Measurements from ENCODE around the gene FUT3. TPM values are rescaled to one million over a fixed set of nuclear protein-coding genes. Genes with fewer than 3 reads are reported as not detected.
"Not testable (repeated sequence)": the region's sequence is repeated elsewhere in the genome, so short reads cannot be mapped to it uniquely, and the experiment has no call there.

The FUT3 gene
- total and polyA plus RNA-seq, 2 of the 4 experiments (the other 2 are of a cell fraction) = not detected

- Histone ChIP-seq H3K4ac (ENCODE audit: low read depth, low read length) (no peak overlapping the region), H3K9me3 (ENCODE audit: control insufficient read depth, insufficient read depth, low read length) (no peaks in the 10 kb centered on the region), H2AK5ac (ENCODE audit: low read depth, low read length) (no peak overlapping the region), H2AFZ (replicated peaks; ENCODE audit: low read length, poor library complexity) (no peak overlapping the region), H3K36me3 (ENCODE audit: control insufficient read depth, insufficient read depth, low read length) (no peaks in the 10 kb centered on the region), H4K8ac (ENCODE audit: low read depth in 2 of 2, low read length in 2 of 2) (no peak overlapping the region), H3K9ac (ENCODE audit: low read depth, low read length) (no peak overlapping the region), H3K4me3 (ENCODE audit: insufficient read depth, low read depth, low read length) (no peak overlapping the region), H2BK15ac (ENCODE audit: low read depth, low read length) (no peak overlapping the region), H3K56ac (ENCODE audit: extremely low read depth, insufficient read depth, low read length) (no peak overlapping the region), H3K14ac (replicated peaks; ENCODE audit: low read depth, low read length) (no peak overlapping the region), H2AK9ac (replicated peaks; ENCODE audit: low read depth, low read length, poor library complexity) (no peak overlapping the region), H3K9me1 (ENCODE audit: insufficient read depth, low read length) (peaks cover 5% of the 10 kb centered on the region; the same call in 1 of the 2 replicates), H2BK20ac (ENCODE audit: low read depth, low read length) (no peak overlapping the region), H2BK5ac (ENCODE audit: low read depth, low read length, poor library complexity, severe bottlenecking) (no peak overlapping the region), H3K27me3 (ENCODE audit: control insufficient read depth, insufficient read depth, low read length) (peaks cover 4% of the 10 kb centered on the region), H3K23ac (ENCODE audit: low read depth, low read length) (no peak overlapping the region), H2BK120ac (ENCODE audit: low read depth, low read length) (no peak overlapping the region), H3K18ac (ENCODE audit: low read depth, low read length) (no peak overlapping the region), H4K5ac (ENCODE audit: low read depth, low read length) (no peak overlapping the region), H3K4me2 (ENCODE audit: low read depth, low read length) (no peak overlapping the region), H4K91ac (ENCODE audit: insufficient read depth, low read depth, low read length) (no peak overlapping the region), H4K20me1 (ENCODE audit: insufficient read depth, low read length) (no peaks in the 10 kb centered on the region), H3K4me1 (ENCODE audit: control insufficient read depth, insufficient read depth, low read length) (peaks cover 16% of the 10 kb centered on the region), H3K79me1 (ENCODE audit: low read depth in 1 of 2, low read length in 2 of 2) (no peaks in the 10 kb centered on the region), H3K27ac (ENCODE audit: insufficient read depth, low read length) (no peak overlapping the region)
- BruUV-seq (replicated peaks) = no TSS peak
- CTCF ChIA-PET = interaction anchor here (1.3 kb wide), 1 partner anchor 73 kb away, joined by 7 read pairs; the partner anchor contains the start of gene NRTN
- WGBS, 2 experiments (ENCODE audit: extremely low coverage in 2 of 2, insufficient read length in 1 of 2) = 90% methylated on average over 2 of the region's 8 CpGs; no CpG with 5 or more reads in 1 of the 2 experiments
- in situ Hi-C loops (cut with MboI; ENCODE audit: low sequenced_read_pairs) (no loop called here), intact Hi-C loops (cut with micrococcal nuclease) (no loop called here), dilution Hi-C loops (cut with HindIII; ENCODE audit: low sequenced_read_pairs, unreplicated experiment) (no loop called here)
- POLR2A ChIA-PET (ENCODE audit: unreplicated experiment) = no interaction called here
- ATAC-seq (ENCODE audit: low read depth) (no peak), DNase-seq (no peak)
- TF ChIP-seq CEBPB (IDR thresholded peaks at IDR 0.05; ENCODE audit: low read depth, low read length) (no peak), BHLHE40 (IDR thresholded peaks at IDR 0.05; ENCODE audit: low read depth, low read length) (no peak), MAZ (IDR thresholded peaks at IDR 0.05; ENCODE audit: borderline replicate concordance, low read depth, low read length) (no peak), FOS (IDR thresholded peaks at IDR 0.05; ENCODE audit: low read depth, low read length) (no peak), NFE2L2 (IDR thresholded peaks at IDR 0.05; ENCODE audit: low read depth, low read length) (no peak), SMC3 (IDR thresholded peaks at IDR 0.05; ENCODE audit: low read depth, low read length) (no peak)
- TF ChIP-seq, protein P1, sequence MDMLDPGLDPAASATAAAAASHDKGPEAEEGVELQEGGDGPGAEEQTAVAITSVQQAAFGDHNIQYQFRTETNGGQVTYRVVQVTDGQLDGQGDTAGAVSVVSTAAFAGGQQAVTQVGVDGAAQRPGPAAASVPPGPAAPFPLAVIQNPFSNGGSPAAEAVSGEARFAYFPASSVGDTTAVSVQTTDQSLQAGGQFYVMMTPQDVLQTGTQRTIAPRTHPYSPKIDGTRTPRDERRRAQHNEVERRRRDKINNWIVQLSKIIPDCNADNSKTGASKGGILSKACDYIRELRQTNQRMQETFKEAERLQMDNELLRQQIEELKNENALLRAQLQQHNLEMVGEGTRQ (IDR thresholded peaks at IDR 0.05; ENCODE audit: low read depth, low read length) = no peak
Measured at GRCh38 chr19:5877427-5877826, 26.2 kb upstream of the FUT3 start.

DNA sequence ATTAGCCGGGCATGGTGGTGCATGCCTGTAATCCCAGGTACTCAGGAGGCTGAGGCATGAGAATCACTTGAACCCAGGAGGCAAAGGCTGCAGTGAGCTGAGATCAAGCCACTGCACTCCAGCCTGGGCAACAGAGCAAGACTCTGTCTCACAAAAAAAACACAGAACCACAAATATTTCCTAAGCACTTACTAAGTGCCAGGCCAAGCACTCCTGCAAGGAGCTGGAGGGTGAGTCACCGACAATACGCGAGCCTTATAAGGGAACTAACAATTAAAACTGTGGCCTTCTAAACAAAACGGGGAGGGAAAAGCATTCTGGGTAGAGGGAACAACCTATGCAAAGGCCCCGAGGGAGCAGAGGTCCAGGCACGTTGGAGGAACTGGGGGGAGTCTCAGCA is 23.2 kb upstream of the FUT3 start:
- ATAC-seq (ENCODE audit: low read depth) (peak; percentile 57), DNase-seq (peak; percentile 35)
- H3K23ac ChIP-seq (ENCODE audit: low read depth, low read length); H3K4me3 ChIP-seq (ENCODE audit: insufficient read depth, low read depth, low read length); H2BK15ac ChIP-seq (ENCODE audit: low read depth, low read length); dilution Hi-C loops (cut with HindIII; ENCODE audit: low sequenced_read_pairs, unreplicated experiment); H2BK20ac ChIP-seq (ENCODE audit: low read depth, low read length); H3K27me3 ChIP-seq (ENCODE audit: control insufficient read depth, insufficient read depth, low read length); CTCF ChIA-PET; intact Hi-C loops (cut with micrococcal nuclease); H4K5ac ChIP-seq (ENCODE audit: low read depth, low read length); H2BK5ac ChIP-seq (ENCODE audit: low read depth, low read length, poor library complexity, severe bottlenecking); H2BK120ac ChIP-seq (ENCODE audit: low read depth, low read length); H3K79me1 ChIP-seq (ENCODE audit: low read depth in 1 of 2, low read length in 2 of 2); H3K9me1 ChIP-seq (ENCODE audit: insufficient read depth, low read length); BruUV-seq (replicated peaks); H4K8ac ChIP-seq (ENCODE audit: low read depth in 2 of 2, low read length in 2 of 2); POLR2A ChIA-PET (ENCODE audit: unreplicated experiment); H3K18ac ChIP-seq (ENCODE audit: low read depth, low read length); H3K36me3 ChIP-seq (ENCODE audit: control insufficient read depth, insufficient read depth, low read length); H3K56ac ChIP-seq (ENCODE audit: extremely low read depth, insufficient read depth, low read length); in situ Hi-C loops (cut with MboI; ENCODE audit: low sequenced_read_pairs); H3K4me2 ChIP-seq (ENCODE audit: low read depth, low read length); H4K20me1 ChIP-seq (ENCODE audit: insufficient read depth, low read length); H3K4me1 ChIP-seq (ENCODE audit: control insufficient read depth, insufficient read depth, low read length); H3K9me3 ChIP-seq (ENCODE audit: control insufficient read depth, insufficient read depth, low read length); H4K91ac ChIP-seq (ENCODE audit: insufficient read depth, low read depth, low read length); H3K14ac ChIP-seq (replicated peaks; ENCODE audit: low read depth, low read length); H3K27ac ChIP-seq (ENCODE audit: insufficient read depth, low read length); H3K9ac ChIP-seq (ENCODE audit: low read depth, low read length): not testable (repeated sequence)
- H2AK5ac ChIP-seq (ENCODE audit: low read depth, low read length) = peak overlapping the region; percentile 28; the same call in 1 of the 2 replicates
- H2AK9ac ChIP-seq (replicated peaks; ENCODE audit: low read depth, low read length, poor library complexity) = peak overlapping the region; percentile 78
- WGBS, 2 experiments (ENCODE audit: extremely low coverage in 2 of 2, insufficient read length in 1 of 2) = 100% methylated on average over 1 of the region's 7 CpGs; no CpG with 5 or more reads in 1 of the 2 experiments
- 0 out of 2 replicates have a peak overlapping the region, but pooled peaks have one; percentile 22 for H3K4ac ChIP-seq (ENCODE audit: low read depth, low read length)
- peak overlapping the region; percentile 49 for H2AFZ ChIP-seq (replicated peaks; ENCODE audit: low read length, poor library complexity)
